ENCODE results near the gene ACOXL.

ACOXL gene

DNA sequence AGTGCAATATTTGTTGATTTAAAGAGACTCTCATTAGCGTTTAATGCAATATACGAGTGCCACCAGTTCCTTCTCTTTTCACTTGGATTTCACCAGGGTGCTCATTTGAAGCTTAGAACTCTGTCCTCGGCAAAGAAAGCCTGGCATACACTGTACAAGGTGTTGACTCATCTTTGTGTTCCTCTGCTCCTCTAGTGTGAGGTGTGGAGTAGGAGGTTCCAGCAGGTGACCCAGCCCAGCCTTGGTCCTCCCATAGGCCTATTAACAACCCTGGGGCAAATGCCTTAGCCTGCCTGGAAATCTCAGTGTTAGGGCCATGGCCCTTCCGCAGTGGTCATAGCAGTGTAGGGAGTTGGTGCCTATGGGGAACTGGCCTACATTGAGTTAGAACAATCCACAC is 408.4 kb downstream of the ACOXL start:
- H3K36me3 Mint-ChIP-seq (ENCODE audit: low read depth), result peaks cover 15% of the 10 kb centered on the region
- H3K4me3 Mint-ChIP-seq, result no peak overlapping the region
- H3K4me1 Mint-ChIP-seq (ENCODE audit: low read depth), result peaks cover 17% of the 10 kb centered on the region
- DNase-seq (ENCODE audit: low spot score), result no peak
- peaks cover 11% of the 10 kb centered on the region for H3K27me3 Mint-ChIP-seq (ENCODE audit: low read depth)
- no peaks in the 10 kb centered on the region for H3K9me3 Mint-ChIP-seq
- no peak overlapping the region for H3K27ac Mint-ChIP-seq

DNA sequence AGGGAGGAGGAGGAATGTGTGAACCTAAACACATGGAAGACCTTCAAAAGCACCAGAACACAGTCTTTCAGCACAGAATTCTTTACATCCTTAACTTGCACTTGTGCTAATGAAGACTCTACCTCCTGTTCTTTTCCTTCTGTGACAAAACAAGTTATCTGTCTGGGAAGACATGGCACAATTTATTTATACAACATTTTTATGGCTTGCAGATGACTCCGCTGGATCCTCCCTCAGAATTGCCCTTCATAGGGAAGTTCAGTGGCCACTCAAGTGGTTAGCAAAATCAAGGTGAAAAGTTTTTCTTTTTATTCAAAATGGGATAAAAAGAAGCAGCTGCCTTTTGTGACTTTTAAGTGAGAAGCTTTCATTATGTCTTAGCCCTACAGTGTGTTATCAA is 409.7 kb downstream of the ACOXL start:
- Mint-ChIP-seq H3K9me3 (no peaks in the 10 kb centered on the region), H3K36me3 (ENCODE audit: low read depth) (peaks cover 19% of the 10 kb centered on the region), H3K27ac (no peak overlapping the region)

DNA sequence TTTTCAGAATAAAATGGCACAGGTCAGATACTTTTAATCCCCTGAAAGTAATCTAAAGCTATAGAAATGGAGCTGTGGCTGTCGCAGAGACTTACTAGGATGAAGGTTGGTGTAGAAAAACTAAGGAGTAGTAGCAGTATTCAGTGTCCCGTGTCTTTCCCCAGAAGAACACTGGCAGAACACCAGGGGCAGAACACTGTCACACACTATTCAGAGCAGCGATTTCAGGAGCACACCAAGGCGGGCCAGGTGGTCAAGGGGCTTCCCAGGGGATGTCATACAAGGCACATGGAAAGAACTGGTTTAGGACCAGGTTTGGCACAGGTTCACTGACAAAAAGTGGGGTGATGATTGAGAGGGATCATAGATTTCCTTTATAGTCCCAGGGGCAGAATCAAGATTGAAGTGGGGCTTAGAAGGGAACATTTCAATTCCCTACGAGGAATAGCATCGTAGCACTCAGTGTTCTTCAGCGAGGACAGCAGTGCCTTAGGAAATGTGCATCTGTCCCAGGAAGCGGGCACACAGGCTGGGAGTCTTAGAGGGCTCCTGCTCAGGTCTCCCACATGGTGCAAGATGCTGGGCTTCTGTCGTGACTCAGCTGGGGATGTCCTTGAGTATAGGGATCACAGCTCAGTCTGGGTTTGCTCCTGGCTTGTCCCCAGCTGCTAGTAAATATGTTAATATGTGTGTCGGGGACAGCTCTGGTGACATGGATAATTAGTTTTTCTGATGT is 410.9 kb downstream of the ACOXL start:
- Mint-ChIP-seq H3K36me3 (ENCODE audit: low read depth) (peaks cover 19% of the 10 kb centered on the region), H3K4me3 (no peak overlapping the region), H3K9me3 (no peaks in the 10 kb centered on the region), H3K27me3 (ENCODE audit: low read depth) (peaks cover 21% of the 10 kb centered on the region), H3K27ac (no peak overlapping the region), H3K4me1 (ENCODE audit: low read depth) (peaks cover 17% of the 10 kb centered on the region)
- DNase-seq (ENCODE audit: low spot score), result no peak

More for the DNA sequence above, 409.7 kb downstream of the ACOXL start:
- H3K27me3 Mint-ChIP-seq (ENCODE audit: low read depth), result peaks cover 17% of the 10 kb centered on the region
- H3K4me3 Mint-ChIP-seq, result no peak overlapping the region
- H3K4me1 Mint-ChIP-seq (ENCODE audit: low read depth), result peaks cover 17% of the 10 kb centered on the region
- no peak for DNase-seq (ENCODE audit: low spot score)

DNA sequence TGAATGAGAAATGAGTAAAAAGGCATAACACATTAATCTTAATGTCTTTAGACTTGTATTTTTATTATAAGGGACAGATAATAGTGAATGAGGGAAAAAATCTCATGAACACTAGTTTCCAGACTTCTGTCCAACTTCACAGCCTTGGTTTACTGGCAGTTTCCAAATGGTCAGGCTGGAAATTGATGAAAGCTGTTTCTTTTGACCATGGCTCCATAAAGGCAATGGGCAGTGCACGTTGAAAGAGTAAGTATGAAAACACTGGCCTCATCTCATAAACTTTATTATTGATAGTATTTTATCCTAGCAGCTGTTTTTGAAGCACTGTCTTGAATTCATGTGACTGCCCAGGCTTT is 411.4 kb downstream of the ACOXL start:
- H3K9me3 Mint-ChIP-seq, result no peaks in the 10 kb centered on the region
- peaks cover 19% of the 10 kb centered on the region for H3K36me3 Mint-ChIP-seq (ENCODE audit: low read depth)
- H3K27ac Mint-ChIP-seq, result no peak overlapping the region
- DNase-seq (ENCODE audit: low spot score), result no peak
- H3K27me3 Mint-ChIP-seq (ENCODE audit: low read depth), result peaks cover 21% of the 10 kb centered on the region
- no peak overlapping the region for H3K4me3 Mint-ChIP-seq
- H3K4me1 Mint-ChIP-seq (ENCODE audit: low read depth), result peaks cover 17% of the 10 kb centered on the region

DNA sequence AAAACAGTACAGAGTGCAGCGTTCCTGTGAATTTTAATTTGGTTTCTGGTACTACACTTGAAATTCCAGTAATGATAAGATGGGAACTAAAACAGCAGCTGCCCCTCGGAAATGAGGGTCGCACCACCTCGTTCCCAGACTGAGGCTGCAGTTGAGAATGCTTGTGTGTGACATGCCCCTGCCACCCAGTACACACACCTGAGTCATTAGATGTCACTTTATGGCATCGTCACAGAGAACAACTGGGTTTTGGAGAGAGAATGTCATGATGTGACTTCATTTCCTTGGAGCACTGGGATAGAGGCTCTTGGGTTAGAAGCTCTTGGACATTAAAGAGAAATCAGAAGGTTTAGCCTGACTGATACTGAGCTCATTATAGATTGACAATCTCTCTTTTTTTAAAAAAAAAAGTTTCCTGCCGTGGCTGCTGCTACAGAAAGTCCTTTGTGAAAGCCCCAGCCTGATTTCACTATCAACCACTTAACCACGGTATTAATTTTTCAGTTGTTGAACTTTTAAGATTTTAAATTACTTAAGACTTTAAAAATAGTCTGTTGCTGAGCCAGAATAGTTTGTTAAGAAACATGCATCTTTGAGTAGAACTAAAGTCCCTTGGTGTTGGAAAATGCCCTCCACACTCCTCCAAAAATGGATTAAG is 412.9 kb downstream of the ACOXL start:
- Mint-ChIP-seq H3K27ac (no peak overlapping the region), H3K36me3 (ENCODE audit: low read depth) (peaks cover 16% of the 10 kb centered on the region), H3K4me3 (no peak overlapping the region), H3K9me3 (no peaks in the 10 kb centered on the region), H3K4me1 (ENCODE audit: low read depth) (peaks cover 17% of the 10 kb centered on the region), H3K27me3 (ENCODE audit: low read depth) (peaks cover 21% of the 10 kb centered on the region)
- DNase-seq (ENCODE audit: low spot score), result no peak

DNA sequence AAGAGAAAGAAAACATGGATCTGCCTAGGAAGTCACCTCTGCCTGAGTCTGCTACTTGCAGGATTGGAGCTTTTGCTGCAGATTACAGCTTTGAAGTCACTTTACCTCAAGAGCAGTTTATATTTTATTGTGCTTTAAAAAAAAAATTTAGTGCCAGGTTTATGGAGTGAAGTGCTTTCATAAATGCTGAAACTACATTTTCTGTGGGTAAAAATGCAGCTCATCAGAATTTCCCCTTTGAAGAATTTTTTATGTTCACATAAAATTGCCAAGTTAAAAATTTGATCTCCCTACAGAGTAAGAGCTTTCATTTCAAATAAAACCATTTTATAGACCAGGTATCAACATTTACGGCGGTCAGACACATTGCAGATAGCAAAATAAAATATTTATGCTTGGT is 413.6 kb downstream of the ACOXL start:
- peaks cover 17% of the 10 kb centered on the region for H3K4me1 Mint-ChIP-seq (ENCODE audit: low read depth)
- peaks cover 21% of the 10 kb centered on the region for H3K27me3 Mint-ChIP-seq (ENCODE audit: low read depth)
- no peak for DNase-seq (ENCODE audit: low spot score)
- H3K9me3 Mint-ChIP-seq, result no peaks in the 10 kb centered on the region
- H3K4me3 Mint-ChIP-seq, result no peak overlapping the region
- H3K27ac Mint-ChIP-seq, result no peak overlapping the region
- H3K36me3 Mint-ChIP-seq (ENCODE audit: low read depth), result peaks cover 10% of the 10 kb centered on the region

DNA sequence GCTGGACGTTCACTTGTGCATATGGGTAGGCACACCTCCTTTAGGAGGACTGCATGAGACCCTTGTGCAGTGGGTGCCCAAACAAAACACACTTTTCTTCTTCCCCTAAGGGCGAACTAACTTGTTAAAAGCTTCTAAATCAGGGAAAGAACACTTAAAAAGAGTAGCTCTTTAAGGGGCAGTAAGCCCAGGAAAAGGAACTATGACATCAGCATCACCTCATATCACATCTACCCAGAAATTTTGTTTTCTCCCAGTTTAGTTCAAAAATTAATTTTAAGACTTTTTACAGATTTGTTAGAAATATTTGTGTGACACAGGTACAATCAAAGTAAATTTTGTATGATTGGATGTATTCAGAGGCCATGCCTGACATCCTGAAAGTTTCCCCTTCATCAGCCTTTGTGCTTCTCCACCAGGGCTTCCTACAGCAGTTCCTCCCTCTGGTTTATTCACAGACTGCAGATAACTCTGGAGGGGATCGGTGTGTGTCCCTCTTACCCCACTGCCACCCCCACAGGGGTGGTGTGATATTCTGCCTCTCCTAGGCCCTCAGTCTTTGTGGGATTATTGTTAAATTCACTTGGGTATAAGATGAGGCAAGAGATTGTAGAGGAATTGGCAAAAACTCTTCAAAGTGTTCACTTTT is 416.0 kb downstream of the ACOXL start:
- H3K4me3 Mint-ChIP-seq, result no peak overlapping the region
- no peak for DNase-seq (ENCODE audit: low spot score)
- H3K36me3 Mint-ChIP-seq (ENCODE audit: low read depth), result peaks cover 15% of the 10 kb centered on the region
- peaks cover 6% of the 10 kb centered on the region for H3K4me1 Mint-ChIP-seq (ENCODE audit: low read depth)
- no peaks in the 10 kb centered on the region for H3K9me3 Mint-ChIP-seq
- H3K27me3 Mint-ChIP-seq (ENCODE audit: low read depth), result peaks cover 18% of the 10 kb centered on the region
- no peak overlapping the region for H3K27ac Mint-ChIP-seq

DNA sequence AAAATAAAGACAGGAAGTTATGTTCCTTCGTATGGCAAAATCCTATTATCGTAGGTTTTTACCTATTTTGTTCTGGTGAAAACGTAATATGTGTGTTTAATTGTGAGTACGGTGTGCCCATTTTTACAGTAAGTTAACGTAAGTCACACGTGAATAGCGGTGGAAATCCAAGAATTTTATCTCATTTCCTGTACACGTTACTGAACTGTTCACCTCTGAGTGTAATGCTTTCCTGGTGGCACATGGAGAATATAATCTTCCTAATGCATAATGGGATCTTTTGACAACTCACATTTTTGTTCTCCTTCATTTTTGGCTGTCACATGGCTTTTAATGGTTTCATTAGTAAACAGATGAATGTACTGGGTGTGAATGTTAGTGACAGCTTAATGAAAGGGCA is 416.6 kb downstream of the ACOXL start:
- Mint-ChIP-seq H3K36me3 (ENCODE audit: low read depth) (peaks cover 15% of the 10 kb centered on the region), H3K4me3 (no peak overlapping the region), H3K4me1 (ENCODE audit: low read depth) (peaks cover 6% of the 10 kb centered on the region), H3K27ac (no peak overlapping the region), H3K27me3 (ENCODE audit: low read depth) (peaks cover 21% of the 10 kb centered on the region), H3K9me3 (no peaks in the 10 kb centered on the region)
- no peak for DNase-seq (ENCODE audit: low spot score)

DNA sequence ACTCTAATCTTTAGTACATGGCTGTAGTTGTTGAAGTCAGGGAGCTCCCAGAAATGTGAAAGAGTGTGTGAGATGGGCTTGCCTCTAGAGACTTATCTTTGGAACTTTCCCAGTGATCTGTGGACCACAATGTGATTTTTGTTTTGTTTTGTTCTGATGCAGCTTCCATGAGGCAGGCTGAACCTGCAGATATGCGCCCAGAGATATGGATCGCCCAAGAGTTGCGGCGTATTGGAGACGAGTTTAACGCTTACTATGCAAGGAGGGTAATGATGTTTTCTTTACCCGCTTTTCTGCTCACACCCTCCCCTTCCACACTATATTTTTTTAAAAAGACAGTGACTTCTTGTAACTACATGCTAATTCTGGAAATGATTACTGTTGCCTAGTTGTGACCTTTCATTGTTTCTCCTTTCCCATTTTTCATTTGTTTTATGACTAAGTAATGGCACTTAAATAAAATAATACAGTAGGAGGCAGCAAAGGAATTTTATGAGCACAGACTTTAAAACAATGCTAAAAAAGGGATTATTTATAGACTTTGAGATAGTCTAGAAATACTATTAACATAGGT is 417.6 kb downstream of the ACOXL start:
- H3K27me3 Mint-ChIP-seq (ENCODE audit: low read depth), result peaks cover 21% of the 10 kb centered on the region
- H3K9me3 Mint-ChIP-seq, result no peaks in the 10 kb centered on the region
- no peak overlapping the region for H3K4me3 Mint-ChIP-seq
- H3K27ac Mint-ChIP-seq, result no peak overlapping the region
- H3K36me3 Mint-ChIP-seq (ENCODE audit: low read depth), result peaks cover 14% of the 10 kb centered on the region
- no peak for DNase-seq (ENCODE audit: low spot score)
- peaks cover 3% of the 10 kb centered on the region for H3K4me1 Mint-ChIP-seq (ENCODE audit: low read depth)

DNA sequence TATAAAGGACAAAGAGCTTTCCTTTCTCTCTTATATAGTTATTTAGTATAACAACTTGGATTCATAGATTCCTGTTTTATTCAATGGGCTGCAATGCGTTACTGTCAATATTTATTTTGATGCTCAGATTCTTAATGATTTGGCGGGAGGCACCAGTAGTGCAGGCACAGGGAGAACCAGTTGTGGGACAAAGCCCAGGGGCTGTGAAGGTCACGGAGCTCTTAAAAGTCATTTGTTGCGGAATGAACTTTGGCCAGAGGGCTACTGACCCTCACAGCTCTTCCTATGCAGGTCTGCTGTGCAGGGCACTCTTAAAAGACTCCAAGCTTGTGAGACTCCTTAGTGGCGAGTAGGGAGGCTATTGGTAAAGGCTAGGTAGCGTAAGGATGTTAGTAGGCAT is 422.4 kb downstream of the ACOXL start:
- peaks cover 19% of the 10 kb centered on the region for H3K27me3 Mint-ChIP-seq (ENCODE audit: low read depth)
- no peaks in the 10 kb centered on the region for H3K9me3 Mint-ChIP-seq
- no peak for DNase-seq (ENCODE audit: low spot score)
- no peak overlapping the region for H3K27ac Mint-ChIP-seq
- no peak overlapping the region for H3K4me3 Mint-ChIP-seq
- peaks cover 10% of the 10 kb centered on the region for H3K36me3 Mint-ChIP-seq (ENCODE audit: low read depth)
- H3K4me1 Mint-ChIP-seq (ENCODE audit: low read depth), result no peaks in the 10 kb centered on the region

DNA sequence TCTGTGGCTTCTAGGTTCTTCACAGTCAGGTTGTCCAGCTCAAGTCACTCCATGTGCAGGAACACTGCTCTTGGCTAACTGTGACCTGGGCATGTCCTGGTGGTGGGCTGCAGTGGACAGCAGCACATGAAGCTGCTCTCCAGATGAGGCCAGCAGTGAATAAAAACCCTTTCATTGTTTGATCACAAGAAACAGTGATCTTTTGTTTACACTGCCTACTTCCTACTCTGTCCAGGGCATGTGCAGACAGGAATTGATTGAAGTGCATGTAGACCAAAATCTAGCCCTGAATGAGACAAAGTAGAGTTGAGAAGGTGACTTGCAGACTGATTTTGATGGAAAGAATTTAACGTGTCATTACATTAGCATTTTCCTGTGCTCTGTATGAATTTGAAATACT is 423.2 kb downstream of the ACOXL start:
- peaks cover 10% of the 10 kb centered on the region for H3K36me3 Mint-ChIP-seq (ENCODE audit: low read depth)
- no peaks in the 10 kb centered on the region for H3K9me3 Mint-ChIP-seq
- H3K4me1 Mint-ChIP-seq (ENCODE audit: low read depth), result no peaks in the 10 kb centered on the region
- H3K4me3 Mint-ChIP-seq, result no peak overlapping the region
- no peak overlapping the region for H3K27ac Mint-ChIP-seq
- no peak for DNase-seq (ENCODE audit: low spot score)
- peaks cover 19% of the 10 kb centered on the region for H3K27me3 Mint-ChIP-seq (ENCODE audit: low read depth)

DNA sequence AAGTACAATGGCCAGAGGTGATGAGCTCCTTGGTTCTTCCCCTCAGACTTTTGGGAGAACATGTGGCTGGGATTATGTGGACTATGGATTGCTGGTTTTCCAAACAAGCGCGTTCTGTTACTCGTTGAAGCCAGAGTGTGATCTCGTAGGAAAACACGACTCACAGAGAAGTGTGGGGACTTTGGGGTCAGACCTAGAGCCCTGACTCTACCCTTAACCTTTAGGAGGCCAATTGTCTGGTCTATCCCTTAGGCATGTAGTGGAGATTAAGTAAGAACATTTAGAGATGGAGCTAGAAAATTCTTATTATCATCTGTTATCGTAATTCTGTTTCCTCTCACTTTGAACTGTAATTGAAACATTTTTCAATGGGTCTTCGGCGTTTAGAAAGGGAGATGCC is 424.2 kb downstream of the ACOXL start:
- Mint-ChIP-seq H3K27me3 (ENCODE audit: low read depth) (peaks cover 23% of the 10 kb centered on the region), H3K9me3 (no peaks in the 10 kb centered on the region), H3K4me1 (ENCODE audit: low read depth) (no peaks in the 10 kb centered on the region), H3K36me3 (ENCODE audit: low read depth) (peaks cover 9% of the 10 kb centered on the region), H3K27ac (no peak overlapping the region), H3K4me3 (no peak overlapping the region)
- no peak for DNase-seq (ENCODE audit: low spot score)

DNA sequence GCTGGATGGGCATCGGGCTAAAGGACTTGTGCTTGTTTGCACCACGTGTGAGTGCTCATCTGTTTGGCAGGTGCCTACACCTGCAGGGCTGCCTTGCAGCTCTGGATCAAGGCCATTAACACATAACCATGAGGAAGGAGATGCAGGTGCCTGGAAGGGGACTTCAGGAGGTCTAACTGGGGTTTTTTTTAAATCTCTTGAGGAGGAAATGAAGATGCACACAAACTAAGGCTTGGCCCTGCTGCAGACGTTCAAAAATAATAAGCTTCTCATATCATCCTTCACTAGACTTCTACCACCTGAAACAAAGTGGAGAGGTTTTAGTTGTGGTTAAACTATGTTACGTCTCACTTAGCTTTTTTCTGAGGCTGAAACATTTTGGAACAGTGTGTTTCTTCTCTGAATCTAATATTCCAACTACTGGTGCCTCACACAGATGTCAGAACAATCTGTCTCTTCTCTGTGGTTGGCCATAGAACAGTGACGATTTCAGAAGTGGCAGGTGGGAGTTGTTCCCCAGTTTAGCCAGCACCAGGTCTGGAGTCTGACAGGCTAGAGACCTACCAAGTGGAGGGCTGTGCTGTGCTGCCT is 424.8 kb downstream of the ACOXL start:
- Mint-ChIP-seq H3K9me3 (no peaks in the 10 kb centered on the region), H3K27me3 (ENCODE audit: low read depth) (peaks cover 24% of the 10 kb centered on the region), H3K36me3 (ENCODE audit: low read depth) (peaks cover 6% of the 10 kb centered on the region), H3K4me1 (ENCODE audit: low read depth) (no peaks in the 10 kb centered on the region), H3K27ac (no peak overlapping the region), H3K4me3 (no peak overlapping the region)
- no peak for DNase-seq (ENCODE audit: low spot score)

DNA sequence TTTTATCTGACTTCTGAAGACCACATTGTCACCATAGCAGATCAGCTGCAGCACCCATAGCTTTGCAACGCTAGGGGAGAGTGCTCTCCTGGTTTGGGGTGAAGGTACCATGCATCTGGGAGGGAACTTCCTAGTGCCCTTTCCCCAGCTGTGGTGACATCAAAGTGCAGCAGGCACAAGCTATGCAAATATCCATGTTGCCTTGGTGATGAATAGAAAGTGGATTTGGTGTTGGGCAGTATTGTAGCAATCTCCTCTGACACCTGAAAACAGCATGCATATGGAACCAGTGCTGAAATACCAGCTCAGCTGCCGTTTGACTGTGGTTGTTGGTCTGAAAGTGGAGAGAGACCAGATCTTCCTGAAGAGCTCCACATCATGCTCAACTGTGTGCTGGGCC is 425.4 kb downstream of the ACOXL start:
- peaks cover 3% of the 10 kb centered on the region for H3K4me1 Mint-ChIP-seq (ENCODE audit: low read depth)
- H3K27ac Mint-ChIP-seq, result no peak overlapping the region
- no peak overlapping the region for H3K4me3 Mint-ChIP-seq
- H3K27me3 Mint-ChIP-seq (ENCODE audit: low read depth), result peaks cover 28% of the 10 kb centered on the region
- H3K36me3 Mint-ChIP-seq (ENCODE audit: low read depth), result peaks cover 4% of the 10 kb centered on the region
- H3K9me3 Mint-ChIP-seq, result no peaks in the 10 kb centered on the region
- no peak for DNase-seq (ENCODE audit: low spot score)
